DOHH2 (cell line): ENCODE data around the gene KCNE3.

Experiments used
- H3F3A ChIP-seq: fragments of 200-600 bp; sonication (generic), shearing (Covaris generic); 2 replicates; pipeline ENCODE4 v1.6.0; 2016; ENCODE audit warnings: antibody characterized with exemption, mild to moderate bottlenecking; ENCODE audit not compliant: control insufficient read depth, insufficient read depth
- H3K27ac ChIP-seq: fragments of 200-600 bp; sonication (generic); 2 replicates; pipeline ENCODE4 v1.5.1; 2014; ENCODE audit warnings: low read depth, mild to moderate bottlenecking, low read length, moderate library complexity
- H3K27me3 ChIP-seq: fragments of 200-600 bp; sonication (generic); 2 replicates; pipeline ENCODE4 v1.6.1; 2014; ENCODE audit warnings: mild to moderate bottlenecking, low read length, mixed read lengths; ENCODE audit not compliant: control insufficient read depth
- H3K36me3 ChIP-seq: fragments of 200-600 bp; sonication (generic); 2 replicates; pipeline ENCODE4 v1.6.1; 2014; ENCODE audit warnings: mild to moderate bottlenecking, low read length, moderate library complexity, mixed read lengths; ENCODE audit not compliant: control insufficient read depth
- H3K4me1 ChIP-seq: fragments of 200-600 bp; sonication (generic); 2 replicates; pipeline ENCODE4 v1.6.1; 2014; ENCODE audit warnings: mild to moderate bottlenecking, low read length, mixed read lengths; ENCODE audit not compliant: control insufficient read depth
- H3K4me2 ChIP-seq: fragments of 200-600 bp; sonication (generic); 2 replicates; pipeline ENCODE4 v1.6.0; 2014; ENCODE audit warnings: mild to moderate bottlenecking, low read length, moderate library complexity
- H3K4me3 ChIP-seq: fragments of 200-600 bp; sonication (generic); 2 replicates; pipeline ENCODE4 v1.5.1; 2014; ENCODE audit warnings: mild to moderate bottlenecking, low read length, mixed read lengths
- H3K79me2 ChIP-seq: fragments of 200-600 bp; sonication (generic); 2 replicates; pipeline ENCODE4 v1.6.1; 2014; ENCODE audit warnings: mild to moderate bottlenecking, low read length, mixed read lengths; ENCODE audit not compliant: control insufficient read depth
- H3K9me2 ChIP-seq: fragments of 200-600 bp; sonication (generic); replicated peaks from 2 replicates; pipeline ENCODE4 v1.6.1; 2014; ENCODE audit warnings: mild to moderate bottlenecking, low read length, mixed read lengths; ENCODE audit not compliant: control insufficient read depth
- H3K9me3 ChIP-seq: fragments of 200-600 bp; sonication (generic); 2 replicates; pipeline ENCODE4 v1.6.1; 2014; ENCODE audit warnings: antibody characterized with exemption, low read length, mixed read lengths; ENCODE audit not compliant: control insufficient read depth, insufficient read depth
- H4K20me1 ChIP-seq: fragments of 200-600 bp; sonication (generic); 2 replicates; pipeline ENCODE4 v1.6.0; 2014; ENCODE audit warnings: low read depth, mild to moderate bottlenecking, antibody characterized with exemption, low read length, moderate library complexity; ENCODE audit not compliant: control insufficient read depth, insufficient read depth
- EZH2phosphoT487 ChIP-seq: fragments of 200-600 bp; sonication (generic); IDR thresholded peaks from 2 replicates; pipeline ENCODE4 v1.6.1; 2017; ENCODE audit warnings: borderline replicate concordance, mild to moderate bottlenecking, antibody characterized with exemption, low read length, moderate library complexity, mixed read lengths
- TF ChIP-seq, protein P1 (sequence below): fragments of 200-600 bp; sonication (generic); IDR thresholded peaks from one replicate; pipeline ENCODE4 v1.5.1; 2014; ENCODE audit warnings: antibody characterized with exemption, mild to moderate bottlenecking, low read depth, low read length; ENCODE audit not compliant: poor library complexity, severe bottlenecking

Gene KCNE3

DNA sequence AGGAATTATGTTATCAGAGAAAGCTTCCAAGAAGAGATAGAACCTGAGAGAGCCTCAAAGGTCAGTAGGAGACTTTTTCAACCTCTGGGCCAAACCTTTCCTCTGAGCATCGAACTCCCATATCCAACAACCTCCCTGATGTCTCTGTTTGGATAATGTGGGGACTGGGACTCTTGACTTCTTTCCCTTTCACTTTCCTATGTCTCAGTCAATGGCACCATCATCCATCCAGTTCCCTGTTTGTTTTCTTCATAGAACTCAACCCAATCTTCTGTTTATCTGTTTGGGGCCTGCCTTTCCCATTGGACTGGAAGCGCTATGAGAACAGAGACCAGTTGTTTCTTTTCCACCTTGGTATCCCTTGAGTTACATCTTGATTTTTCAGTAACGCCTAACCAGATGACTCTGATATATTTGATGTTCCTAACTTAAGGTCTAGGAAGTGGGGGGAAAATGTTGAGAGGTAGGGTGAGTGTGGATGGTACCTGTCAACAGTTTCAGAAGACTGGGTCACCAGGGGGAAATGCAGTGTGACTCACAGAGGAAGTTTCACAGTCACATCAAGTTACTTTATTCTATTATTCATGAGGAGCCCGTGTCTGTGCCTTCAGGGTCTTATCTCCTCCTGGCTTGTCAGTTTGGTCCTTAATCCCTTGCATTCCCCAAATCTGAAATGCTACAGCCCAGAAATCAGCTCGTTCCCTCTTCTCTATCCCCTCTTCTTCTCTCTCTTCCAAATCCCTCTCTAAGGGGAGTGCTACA lies 4.5 kb upstream of the KCNE3 start:
- peaks cover 2% of the 10 kb centered on the region; the same call in 1 of the 2 replicates for H3K27me3 ChIP-seq
- H3K4me3 ChIP-seq: no peak overlapping the region
- H3K4me1 ChIP-seq: peaks cover 7% of the 10 kb centered on the region
- no peak for TF ChIP-seq EZH2phosphoT487
- TF ChIP-seq, protein P1, sequence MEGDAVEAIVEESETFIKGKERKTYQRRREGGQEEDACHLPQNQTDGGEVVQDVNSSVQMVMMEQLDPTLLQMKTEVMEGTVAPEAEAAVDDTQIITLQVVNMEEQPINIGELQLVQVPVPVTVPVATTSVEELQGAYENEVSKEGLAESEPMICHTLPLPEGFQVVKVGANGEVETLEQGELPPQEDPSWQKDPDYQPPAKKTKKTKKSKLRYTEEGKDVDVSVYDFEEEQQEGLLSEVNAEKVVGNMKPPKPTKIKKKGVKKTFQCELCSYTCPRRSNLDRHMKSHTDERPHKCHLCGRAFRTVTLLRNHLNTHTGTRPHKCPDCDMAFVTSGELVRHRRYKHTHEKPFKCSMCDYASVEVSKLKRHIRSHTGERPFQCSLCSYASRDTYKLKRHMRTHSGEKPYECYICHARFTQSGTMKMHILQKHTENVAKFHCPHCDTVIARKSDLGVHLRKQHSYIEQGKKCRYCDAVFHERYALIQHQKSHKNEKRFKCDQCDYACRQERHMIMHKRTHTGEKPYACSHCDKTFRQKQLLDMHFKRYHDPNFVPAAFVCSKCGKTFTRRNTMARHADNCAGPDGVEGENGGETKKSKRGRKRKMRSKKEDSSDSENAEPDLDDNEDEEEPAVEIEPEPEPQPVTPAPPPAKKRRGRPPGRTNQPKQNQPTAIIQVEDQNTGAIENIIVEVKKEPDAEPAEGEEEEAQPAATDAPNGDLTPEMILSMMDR: no peak
- no peaks in the 10 kb centered on the region for H4K20me1 ChIP-seq
- H3K36me3 ChIP-seq: no peaks in the 10 kb centered on the region
- no peaks in the 10 kb centered on the region for H3F3A ChIP-seq
- no peak overlapping the region for H3K27ac ChIP-seq
- no peak overlapping the region for H3K4me2 ChIP-seq
- H3K9me2 ChIP-seq: no peaks in the 10 kb centered on the region; the same call in 1 of the 2 replicates
- no peaks in the 10 kb centered on the region for H3K79me2 ChIP-seq
- H3K9me3 ChIP-seq: no peaks in the 10 kb centered on the region

DNA sequence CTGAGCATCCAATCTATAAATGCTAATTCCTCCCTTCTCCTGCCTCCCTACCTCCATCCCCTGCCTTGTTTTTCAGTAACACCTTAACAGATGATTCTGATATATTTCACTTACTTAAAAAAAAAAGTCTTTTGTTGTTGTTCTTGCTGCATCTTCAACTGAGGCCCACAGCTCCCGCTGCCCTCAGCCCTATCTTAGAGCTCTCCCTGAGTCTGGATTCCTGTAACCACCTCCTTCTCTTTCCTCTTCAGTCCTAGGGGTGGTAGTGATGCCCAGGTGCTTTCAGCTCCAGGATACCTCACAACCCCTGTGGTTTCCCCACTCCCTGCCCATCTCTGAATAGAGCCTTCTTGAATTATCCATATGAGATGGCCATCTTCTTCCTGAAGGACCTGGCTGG lies 3.7 kb upstream of the KCNE3 start:
- H3K27me3 ChIP-seq: peaks cover 2% of the 10 kb centered on the region; the same call in 1 of the 2 replicates
- H3K4me2 ChIP-seq: no peak overlapping the region
- H3K79me2 ChIP-seq: no peaks in the 10 kb centered on the region
- H3K27ac ChIP-seq: no peak overlapping the region
- no peak overlapping the region for H3K4me3 ChIP-seq
- H3K9me3 ChIP-seq: no peaks in the 10 kb centered on the region
- H3F3A ChIP-seq: no peaks in the 10 kb centered on the region
- peaks cover 7% of the 10 kb centered on the region for H3K4me1 ChIP-seq
- H3K36me3 ChIP-seq: no peaks in the 10 kb centered on the region
- H4K20me1 ChIP-seq: no peaks in the 10 kb centered on the region
- no peak for TF ChIP-seq EZH2phosphoT487
- TF ChIP-seq, protein P1: no peak
- H3K9me2 ChIP-seq: no peaks in the 10 kb centered on the region

DNA sequence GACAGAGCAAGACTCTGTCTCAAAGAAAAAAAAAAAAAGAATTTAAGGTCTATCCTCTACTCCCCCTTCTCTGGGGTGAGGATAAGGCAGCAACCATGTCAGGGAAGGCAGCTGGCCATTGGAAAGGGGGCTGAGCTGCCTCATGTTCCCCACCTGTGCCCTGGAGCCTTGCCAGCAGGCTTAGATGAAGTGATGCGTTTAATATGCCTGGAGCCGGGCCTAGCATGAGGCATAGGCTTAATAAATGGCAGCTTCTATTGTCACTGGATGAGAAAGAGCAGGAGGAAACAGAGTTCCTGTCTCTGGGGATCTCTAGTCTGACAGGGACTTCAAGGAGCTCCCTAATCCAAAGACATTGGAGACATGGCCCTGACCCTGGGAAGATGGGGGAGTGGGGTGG lies 3.2 kb upstream of the KCNE3 start:
- Histone ChIP-seq H3F3A (no peaks in the 10 kb centered on the region), H3K36me3 (no peaks in the 10 kb centered on the region), H3K27me3 (peaks cover 4% of the 10 kb centered on the region; the same call in 1 of the 2 replicates), H4K20me1 (no peaks in the 10 kb centered on the region), H3K4me3 (no peak overlapping the region), H3K4me2 (no peak overlapping the region), H3K4me1 (peaks cover 7% of the 10 kb centered on the region), H3K9me2 (no peaks in the 10 kb centered on the region), H3K79me2 (no peaks in the 10 kb centered on the region), H3K9me3 (no peaks in the 10 kb centered on the region), H3K27ac (no peak overlapping the region)
- TF ChIP-seq, protein P1: no peak
- no peak for TF ChIP-seq EZH2phosphoT487
